Measurements from ENCODE around the gene MITF. TPM values are rescaled to one million over a fixed set of nuclear protein-coding genes. Genes with fewer than 3 reads are reported as not detected.

MITF gene, protein sequence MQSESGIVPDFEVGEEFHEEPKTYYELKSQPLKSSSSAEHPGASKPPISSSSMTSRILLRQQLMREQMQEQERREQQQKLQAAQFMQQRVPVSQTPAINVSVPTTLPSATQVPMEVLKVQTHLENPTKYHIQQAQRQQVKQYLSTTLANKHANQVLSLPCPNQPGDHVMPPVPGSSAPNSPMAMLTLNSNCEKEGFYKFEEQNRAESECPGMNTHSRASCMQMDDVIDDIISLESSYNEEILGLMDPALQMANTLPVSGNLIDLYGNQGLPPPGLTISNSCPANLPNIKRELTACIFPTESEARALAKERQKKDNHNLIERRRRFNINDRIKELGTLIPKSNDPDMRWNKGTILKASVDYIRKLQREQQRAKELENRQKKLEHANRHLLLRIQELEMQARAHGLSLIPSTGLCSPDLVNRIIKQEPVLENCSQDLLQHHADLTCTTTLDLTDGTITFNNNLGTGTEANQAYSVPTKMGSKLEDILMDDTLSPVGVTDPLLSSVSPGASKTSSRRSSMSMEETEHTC
- total RNA-seq, result 10 to 100 TPM in 2 of 4 donors, 1 to 10 TPM in 2; 1.6 to 22.5 (median 6.6) TPM

DNA sequence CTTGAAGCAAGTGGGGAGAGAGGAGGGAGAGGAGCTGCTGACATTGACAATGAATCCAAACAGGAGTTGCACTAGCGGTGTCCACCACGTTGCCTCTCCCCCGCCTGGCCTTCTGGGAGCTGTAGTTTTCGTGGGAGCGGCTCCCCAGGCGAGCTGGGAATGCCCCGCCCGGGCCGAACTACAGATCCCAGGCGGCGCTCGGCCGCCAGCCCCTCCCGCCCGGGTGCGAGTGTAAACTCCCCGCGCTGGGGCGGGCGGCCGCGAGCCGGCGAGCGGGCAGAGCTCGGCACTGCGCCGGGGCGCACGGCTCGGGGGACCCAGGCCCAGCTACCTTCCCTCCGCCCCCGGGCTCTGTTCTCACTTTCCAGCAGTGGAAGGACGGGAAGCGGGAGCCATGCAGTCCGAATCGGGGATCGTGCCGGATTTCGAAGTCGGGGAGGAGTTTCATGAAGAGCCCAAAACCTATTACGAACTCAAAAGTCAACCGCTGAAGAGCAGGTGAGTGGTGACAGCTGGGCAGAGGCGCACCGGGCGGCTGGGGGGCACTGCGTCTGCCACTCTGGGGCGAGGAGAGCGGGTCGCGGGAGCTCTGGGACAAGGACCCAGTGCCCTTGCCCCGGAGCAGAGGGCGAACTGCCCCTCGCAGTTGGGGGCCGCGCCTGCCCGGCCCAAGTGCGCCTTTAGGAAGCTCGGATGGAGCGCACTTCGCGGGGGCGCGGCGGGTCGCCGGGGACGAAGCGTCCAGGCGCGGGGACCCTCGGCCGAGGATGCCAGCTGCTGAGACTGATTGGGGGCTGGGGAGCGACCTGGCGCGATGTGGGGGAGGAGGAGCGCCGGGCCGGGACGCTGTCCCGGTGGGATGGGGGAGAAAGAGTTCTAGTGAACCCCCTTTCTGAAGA lies at the start of gene MITF:
MITF (plus strand) TSS at position 261 of the 899 bp plus-strand sequence; CDS start at position 395, 134 bp downstream.
- WGBS, 2 donors, result 0% methylated on average over 4 to 18 of the region's 81 CpGs
- no peaks in the 10 kb centered on the region for H3K9me3 ChIP-seq
- peak; percentile 24 for DNase-seq
- TF ChIP-seq POLR2A (IDR thresholded peaks at IDR 0.05), result peak in 2 of 4 donors; percentile 56 to 70
- TF ChIP-seq, protein P1, sequence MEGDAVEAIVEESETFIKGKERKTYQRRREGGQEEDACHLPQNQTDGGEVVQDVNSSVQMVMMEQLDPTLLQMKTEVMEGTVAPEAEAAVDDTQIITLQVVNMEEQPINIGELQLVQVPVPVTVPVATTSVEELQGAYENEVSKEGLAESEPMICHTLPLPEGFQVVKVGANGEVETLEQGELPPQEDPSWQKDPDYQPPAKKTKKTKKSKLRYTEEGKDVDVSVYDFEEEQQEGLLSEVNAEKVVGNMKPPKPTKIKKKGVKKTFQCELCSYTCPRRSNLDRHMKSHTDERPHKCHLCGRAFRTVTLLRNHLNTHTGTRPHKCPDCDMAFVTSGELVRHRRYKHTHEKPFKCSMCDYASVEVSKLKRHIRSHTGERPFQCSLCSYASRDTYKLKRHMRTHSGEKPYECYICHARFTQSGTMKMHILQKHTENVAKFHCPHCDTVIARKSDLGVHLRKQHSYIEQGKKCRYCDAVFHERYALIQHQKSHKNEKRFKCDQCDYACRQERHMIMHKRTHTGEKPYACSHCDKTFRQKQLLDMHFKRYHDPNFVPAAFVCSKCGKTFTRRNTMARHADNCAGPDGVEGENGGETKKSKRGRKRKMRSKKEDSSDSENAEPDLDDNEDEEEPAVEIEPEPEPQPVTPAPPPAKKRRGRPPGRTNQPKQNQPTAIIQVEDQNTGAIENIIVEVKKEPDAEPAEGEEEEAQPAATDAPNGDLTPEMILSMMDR (IDR thresholded peaks at IDR 0.05), result no peak
- H3K4me1 ChIP-seq, result peaks cover 4 to 53% (median 6%) of the 10 kb centered on the region in 3 donors
- H3K27ac ChIP-seq, result peak within 1 kb of the TSS; percentile 77 to 88 (median 86)
- intact Hi-C loops (cut with DNase I), result no loop called here
- H3K4me3 ChIP-seq, result peak within 1 kb of the TSS; percentile 57 to 86 (median 82)
- no peaks in the 10 kb centered on the region for H3K27me3 ChIP-seq
- H3K36me3 ChIP-seq, result no peaks in the 10 kb centered on the region

DNA sequence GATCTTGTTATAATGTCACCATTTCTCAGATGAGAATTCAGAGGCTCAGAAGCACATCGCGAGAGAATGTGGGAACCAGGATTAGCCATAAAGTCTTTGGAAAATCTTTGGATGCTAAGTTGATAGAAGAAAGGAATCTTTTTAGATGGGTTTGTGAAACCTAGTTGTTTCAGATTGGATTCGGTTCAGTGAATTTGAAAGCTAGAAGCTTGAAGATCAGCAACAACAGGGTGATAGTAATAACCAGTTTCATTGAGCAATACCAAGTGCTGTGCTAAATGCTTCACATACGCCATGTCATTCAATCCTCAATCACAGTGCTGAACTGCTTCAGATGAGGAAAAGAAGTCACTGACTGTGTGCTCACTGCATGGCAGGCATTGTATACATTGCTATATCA lies 47.4 kb upstream of the MITF start:
- no peaks in the 10 kb centered on the region for H3K36me3 ChIP-seq
- H3K4me3 ChIP-seq, result no peak overlapping the region
- intact Hi-C loops (cut with DNase I), result loop anchor here (10.0 kb wide), 1 partner anchor 253 kb away; no protein-coding TSS in a partner anchor
- H3K27ac ChIP-seq, result no peak overlapping the region
- WGBS, 2 donors, result 88 to 91% methylated on average over 4 of the region's 4 CpGs
- peaks cover 0 to 10% (median 3%) of the 10 kb centered on the region in 3 donors for H3K4me1 ChIP-seq
- no peaks in the 10 kb centered on the region for H3K27me3 ChIP-seq
- H3K9me3 ChIP-seq, result no peaks in the 10 kb centered on the region
- DNase-seq, result no peak
- TF ChIP-seq POLR2A (IDR thresholded peaks at IDR 0.05), result no peak
- TF ChIP-seq, protein P1 (IDR thresholded peaks at IDR 0.05), result no peak

DNA sequence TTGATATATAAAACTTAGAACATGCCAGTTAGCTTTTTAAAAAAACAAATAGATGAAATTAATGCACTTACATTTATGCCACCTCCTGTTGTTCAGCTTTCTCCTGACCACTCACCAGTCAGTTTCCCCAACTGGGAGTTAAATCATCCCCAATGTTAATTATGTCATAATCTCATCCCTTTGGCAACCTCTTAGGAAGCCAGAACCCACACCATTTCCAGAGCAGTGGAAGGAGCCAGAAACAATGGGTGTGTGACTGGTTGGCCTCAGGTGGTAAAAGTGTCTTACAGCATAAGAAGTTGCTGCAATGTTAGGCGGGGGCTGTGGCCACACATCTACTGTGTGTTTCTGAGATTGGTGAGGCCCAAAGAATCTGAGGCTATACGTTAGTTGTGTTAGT lies 46.5 kb upstream of the MITF start:
- H3K4me1 ChIP-seq, result peaks cover 0 to 10% (median 3%) of the 10 kb centered on the region in 3 donors
- TF ChIP-seq, protein P1 (IDR thresholded peaks at IDR 0.05), result no peak
- no peaks in the 10 kb centered on the region for H3K9me3 ChIP-seq
- 85 to 94% methylated on average over 2 of the region's 2 CpGs for WGBS, 2 donors
- intact Hi-C loops (cut with DNase I), result loop anchor here (10.0 kb wide), 1 partner anchor 252 kb away; no protein-coding TSS in a partner anchor
- no peak overlapping the region for H3K27ac ChIP-seq
- H3K36me3 ChIP-seq, result no peaks in the 10 kb centered on the region
- no peak overlapping the region for H3K4me3 ChIP-seq
- no peak for DNase-seq
- no peaks in the 10 kb centered on the region for H3K27me3 ChIP-seq

DNA sequence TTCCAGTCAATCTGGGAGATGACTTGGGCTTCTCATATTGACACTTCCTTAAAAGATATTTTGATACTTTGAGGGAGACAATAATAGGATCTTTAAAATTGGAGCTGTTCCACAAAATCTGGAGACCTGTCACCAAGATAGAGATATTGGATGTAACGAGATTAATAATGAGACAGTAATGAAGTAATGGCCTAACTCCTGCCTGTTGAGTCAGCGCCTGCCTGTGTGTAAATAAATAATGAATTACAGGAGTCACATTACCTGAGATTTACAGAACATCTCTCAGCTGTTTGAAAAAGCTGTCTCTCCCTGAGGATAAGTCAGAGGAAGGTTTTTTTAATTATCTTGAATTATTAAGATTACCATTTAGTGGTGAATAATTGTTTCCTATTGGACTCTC lies 43.8 kb upstream of the MITF start:
- Histone ChIP-seq H3K27me3 (no peaks in the 10 kb centered on the region), H3K9me3 (peaks cover 0 to 2% (median 0%) of the 10 kb centered on the region in 3 donors), H3K27ac (no peak overlapping the region), H3K36me3 (no peaks in the 10 kb centered on the region), H3K4me3 (no peak overlapping the region), H3K4me1 (peaks cover 0 to 9% (median 3%) of the 10 kb centered on the region in 3 donors)
- no peak for TF ChIP-seq POLR2A (IDR thresholded peaks at IDR 0.05)
- TF ChIP-seq, protein P1 (IDR thresholded peaks at IDR 0.05), result no peak
- intact Hi-C loops (cut with DNase I), result loop anchor here (10.0 kb wide), 1 partner anchor 249 kb away; no protein-coding TSS in a partner anchor
- no peak for DNase-seq
- 46 to 59% methylated on average over 2 of the region's 2 CpGs for WGBS, 2 donors

All from esophagus squamous epithelium (tissue), 5 donors.